Forelimb muscle (tissue), 1 donor: Measurements from ENCODE around the gene CBLN1. TPM values are rescaled to one million over a fixed set of nuclear protein-coding genes. Genes with fewer than 3 reads are reported as not detected.
"Not testable (repeated sequence)": the region's sequence is repeated elsewhere in the genome, so short reads cannot be mapped to it uniquely, and the experiment has no call there.

ENCODE experiments used
- DNase-seq: peaks from one replicate; pipeline ENCODE4 v3.0.0-alpha.2; 2013; ENCODE audit warnings: low read depth
- polyA plus RNA-seq: library from polyadenylated mRNA; unstranded; fragments of 120-200 nt; gene quantifications from one replicate; pipeline ENCODE4 v1.2.1, GENCODE V29; 2013; ENCODE audit not compliant: insufficient read length

Gene CBLN1
- polyA plus RNA-seq, 1 donor = 1.9 TPM

- DNase-seq = no peak
Measured at GRCh38 chr16:49277766-49278566, 3.7 kb downstream of the CBLN1 start.

GRCh38 chr16:49277386-49277742 is 4.3 kb downstream of the CBLN1 start:
- DNase-seq = no peak

GRCh38 chr16:49276646-49277385 is 4.8 kb downstream of the CBLN1 start:
- no peak for DNase-seq

- DNase-seq = no peak
Measured at GRCh38 chr16:49275870-49276269, 5.8 kb downstream of the CBLN1 start.

GRCh38 chr16:49275050-49275730 is 6.4 kb downstream of the CBLN1 start:
- no peak for DNase-seq

GRCh38 chr16:49274591-49274990 is 7.0 kb downstream of the CBLN1 start:
- DNase-seq = no peak

- no peak for DNase-seq
Measured at GRCh38 chr16:49273771-49274170, 7.9 kb downstream of the CBLN1 start.

GRCh38 chr16:49271363-49271762 is 10.3 kb downstream of the CBLN1 start:
- DNase-seq = no peak

GRCh38 chr16:49269201-49269600 is 12.4 kb downstream of the CBLN1 start:
- no peak for DNase-seq

GRCh38 chr16:49268667-49269066 is 13.0 kb downstream of the CBLN1 start:
- DNase-seq = no peak

- DNase-seq = no peak
Measured at GRCh38 chr16:49262501-49262900, 19.1 kb downstream of the CBLN1 start.

GRCh38 chr16:49261930-49262329 is 19.7 kb downstream of the CBLN1 start:
- DNase-seq = no peak

- DNase-seq = no peak
Measured at GRCh38 chr16:49260956-49261530, 20.6 kb downstream of the CBLN1 start.

GRCh38 chr16:49260253-49260652 is 21.4 kb downstream of the CBLN1 start:
- no peak for DNase-seq

GRCh38 chr16:49259330-49259729 is 22.3 kb downstream of the CBLN1 start:
- no peak for DNase-seq

GRCh38 chr16:49250689-49251088 is 30.9 kb downstream of the CBLN1 start:
- DNase-seq = no peak

GRCh38 chr16:49248227-49248626 is 33.4 kb downstream of the CBLN1 start:
- DNase-seq = no peak

- no peak for DNase-seq
Measured at GRCh38 chr16:49236216-49236615, 45.4 kb downstream of the CBLN1 start.

- not testable (repeated sequence) for DNase-seq
Measured at GRCh38 chr16:49228335-49228734, 53.3 kb downstream of the CBLN1 start.
